ENCODE data around the gene ADCY10. TPM values are rescaled to one million over a fixed set of nuclear protein-coding genes. Genes with fewer than 3 reads are reported as not detected.

ADCY10 gene
- total RNA-seq, 1 donor from 2014 or later = not detected

DNA sequence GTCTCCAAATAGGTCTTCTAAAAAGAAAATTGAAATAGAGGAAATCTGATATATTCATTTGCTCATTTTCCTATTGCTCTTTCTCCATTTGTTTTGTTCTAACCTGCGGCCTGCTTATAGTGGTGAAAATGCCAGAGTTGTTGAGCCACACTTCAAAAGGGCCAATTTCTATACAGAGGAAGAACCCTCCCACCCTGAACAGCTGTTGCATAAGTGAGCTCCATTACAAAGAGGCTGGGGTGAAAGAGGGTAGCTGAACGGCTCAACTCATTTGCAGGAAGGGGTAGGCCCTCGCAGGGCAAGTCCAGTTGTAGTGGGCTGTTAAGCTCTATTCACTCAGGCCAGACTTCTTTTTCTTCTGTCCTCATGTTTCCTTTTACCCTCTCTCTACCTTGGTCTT, 8.8 kb downstream of the ADCY10 start:
- peaks cover 16% of the 10 kb centered on the region for H3K4me1 ChIP-seq
- H3K36me3 ChIP-seq = no peaks in the 10 kb centered on the region
- peaks cover 18% of the 10 kb centered on the region for H3K4me1 Mint-ChIP-seq
- peak; percentile 71 for DNase-seq (ENCODE audit: low spot score)
- no peaks in the 10 kb centered on the region for H3K27me3 ChIP-seq
- no peak overlapping the region for H2AFZ ChIP-seq (replicated peaks)
- H3K4me2 ChIP-seq = peak overlapping the region; percentile 43
- H3K79me2 ChIP-seq (ENCODE audit: low read depth) = no peaks in the 10 kb centered on the region
- peaks cover 10% of the 10 kb centered on the region for H3K9me3 ChIP-seq (ENCODE audit: low read depth)
- H3K27ac Mint-ChIP-seq = peak overlapping the region; percentile 71
- peaks cover 7% of the 10 kb centered on the region for H3K9me3 Mint-ChIP-seq
- no peaks in the 10 kb centered on the region for H4K20me1 ChIP-seq (ENCODE audit: low read depth)
- no peak for TF ChIP-seq EZH2 (IDR thresholded peaks at IDR 0.05)
- no peak overlapping the region for H3K4me3 ChIP-seq
- peaks cover 2% of the 10 kb centered on the region for H3K36me3 Mint-ChIP-seq
- no peak overlapping the region for H3K4me3 Mint-ChIP-seq
- H3K27ac ChIP-seq = peak overlapping the region; percentile 36
- H3K27me3 Mint-ChIP-seq (ENCODE audit: insufficient read depth, low read depth) = no peaks in the 10 kb centered on the region
- peaks cover 17% of the 10 kb centered on the region for H3F3A ChIP-seq (ENCODE audit: low read depth)
- no peak overlapping the region for H3K9ac ChIP-seq

DNA sequence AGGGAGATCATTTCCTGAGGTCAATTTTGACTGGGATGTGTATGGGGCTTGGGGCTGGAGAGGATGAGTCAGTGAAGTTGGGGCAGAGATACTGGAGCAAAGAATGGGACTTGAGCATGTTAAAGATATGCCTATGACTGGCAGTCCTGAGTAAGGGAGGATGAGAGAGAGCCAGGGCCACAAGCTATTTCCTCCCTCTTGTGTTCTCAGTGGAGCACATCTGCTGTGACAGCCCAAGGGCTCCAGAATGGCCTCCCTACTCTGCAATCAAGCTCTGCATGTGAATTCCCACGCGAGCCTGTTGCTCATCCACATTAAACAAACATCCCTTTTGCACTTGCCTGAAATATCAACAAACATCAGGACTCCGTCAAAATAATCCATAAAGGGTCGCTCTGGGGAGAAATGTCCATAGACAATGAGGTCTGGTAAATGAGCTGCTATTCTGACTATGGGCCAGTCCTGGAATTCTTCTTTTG, 9.2 kb downstream of the ADCY10 start:
- Histone ChIP-seq H3K27ac (no peak overlapping the region), H3K4me2 (peak overlapping the region; percentile 43), H3K9me3 (ENCODE audit: low read depth) (peaks cover 7% of the 10 kb centered on the region), H3K4me1 (peaks cover 16% of the 10 kb centered on the region), H3K9ac (no peak overlapping the region), H3K36me3 (no peaks in the 10 kb centered on the region), H4K20me1 (ENCODE audit: low read depth) (no peaks in the 10 kb centered on the region), H3K27me3 (no peaks in the 10 kb centered on the region), H3K4me3 (no peak overlapping the region), H3K79me2 (ENCODE audit: low read depth) (no peaks in the 10 kb centered on the region), H2AFZ (replicated peaks) (peak overlapping the region; percentile 26), H3F3A (ENCODE audit: low read depth) (peaks cover 17% of the 10 kb centered on the region)
- Mint-ChIP-seq H3K27ac (no peak overlapping the region), H3K36me3 (no peaks in the 10 kb centered on the region), H3K4me3 (no peak overlapping the region), H3K27me3 (ENCODE audit: insufficient read depth, low read depth) (no peaks in the 10 kb centered on the region), H3K4me1 (peaks cover 18% of the 10 kb centered on the region), H3K9me3 (peaks cover 4% of the 10 kb centered on the region)
- TF ChIP-seq, protein P1, sequence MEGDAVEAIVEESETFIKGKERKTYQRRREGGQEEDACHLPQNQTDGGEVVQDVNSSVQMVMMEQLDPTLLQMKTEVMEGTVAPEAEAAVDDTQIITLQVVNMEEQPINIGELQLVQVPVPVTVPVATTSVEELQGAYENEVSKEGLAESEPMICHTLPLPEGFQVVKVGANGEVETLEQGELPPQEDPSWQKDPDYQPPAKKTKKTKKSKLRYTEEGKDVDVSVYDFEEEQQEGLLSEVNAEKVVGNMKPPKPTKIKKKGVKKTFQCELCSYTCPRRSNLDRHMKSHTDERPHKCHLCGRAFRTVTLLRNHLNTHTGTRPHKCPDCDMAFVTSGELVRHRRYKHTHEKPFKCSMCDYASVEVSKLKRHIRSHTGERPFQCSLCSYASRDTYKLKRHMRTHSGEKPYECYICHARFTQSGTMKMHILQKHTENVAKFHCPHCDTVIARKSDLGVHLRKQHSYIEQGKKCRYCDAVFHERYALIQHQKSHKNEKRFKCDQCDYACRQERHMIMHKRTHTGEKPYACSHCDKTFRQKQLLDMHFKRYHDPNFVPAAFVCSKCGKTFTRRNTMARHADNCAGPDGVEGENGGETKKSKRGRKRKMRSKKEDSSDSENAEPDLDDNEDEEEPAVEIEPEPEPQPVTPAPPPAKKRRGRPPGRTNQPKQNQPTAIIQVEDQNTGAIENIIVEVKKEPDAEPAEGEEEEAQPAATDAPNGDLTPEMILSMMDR (IDR thresholded peaks at IDR 0.05) = no peak
- TF ChIP-seq EZH2phosphoT487 (IDR thresholded peaks at IDR 0.05) (no peak), EZH2 (IDR thresholded peaks at IDR 0.05) (no peak)
- no peak for DNase-seq (ENCODE audit: low spot score)

DNA sequence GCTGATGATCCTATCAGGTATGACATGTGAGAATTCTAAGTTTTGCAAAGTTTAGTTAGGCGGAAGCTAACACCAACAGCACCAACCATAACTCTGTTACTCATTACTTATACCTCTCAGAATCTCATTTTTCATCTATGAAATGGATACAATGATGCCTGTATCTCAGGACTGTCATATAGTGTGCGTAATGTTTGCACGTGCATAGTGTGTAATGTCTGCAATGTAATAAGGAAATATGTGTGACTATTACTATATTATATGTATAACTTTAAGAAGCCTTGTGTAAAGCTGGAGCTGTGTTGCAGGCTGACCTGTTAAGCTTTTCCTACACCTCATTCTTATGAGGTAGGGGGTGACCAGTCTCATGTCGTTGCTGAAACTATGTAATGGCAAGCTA, 13.0 kb downstream of the ADCY10 start:
- Histone ChIP-seq H3K27me3 (no peaks in the 10 kb centered on the region), H3K9ac (no peak overlapping the region), H3K4me1 (peaks cover 15% of the 10 kb centered on the region), H3K4me2 (no peak overlapping the region), H3K36me3 (no peaks in the 10 kb centered on the region), H2AFZ (replicated peaks) (no peak overlapping the region), H3K79me2 (ENCODE audit: low read depth) (no peaks in the 10 kb centered on the region), H3F3A (ENCODE audit: low read depth) (peaks cover 15% of the 10 kb centered on the region), H4K20me1 (ENCODE audit: low read depth) (no peaks in the 10 kb centered on the region), H3K9me3 (ENCODE audit: low read depth) (no peaks in the 10 kb centered on the region), H3K27ac (no peak overlapping the region), H3K4me3 (no peak overlapping the region)
- H3K9me3 Mint-ChIP-seq = no peaks in the 10 kb centered on the region
- peaks cover 18% of the 10 kb centered on the region for H3K4me1 Mint-ChIP-seq
- no peak overlapping the region for H3K4me3 Mint-ChIP-seq
- no peaks in the 10 kb centered on the region for H3K27me3 Mint-ChIP-seq (ENCODE audit: insufficient read depth, low read depth)
- TF ChIP-seq, protein P1 (IDR thresholded peaks at IDR 0.05) = no peak
- no peak for TF ChIP-seq EZH2 (IDR thresholded peaks at IDR 0.05)
- TF ChIP-seq EZH2phosphoT487 (IDR thresholded peaks at IDR 0.05) = no peak
- H3K27ac Mint-ChIP-seq = no peak overlapping the region
- no peak for DNase-seq (ENCODE audit: low spot score)
- no peaks in the 10 kb centered on the region for H3K36me3 Mint-ChIP-seq

DNA sequence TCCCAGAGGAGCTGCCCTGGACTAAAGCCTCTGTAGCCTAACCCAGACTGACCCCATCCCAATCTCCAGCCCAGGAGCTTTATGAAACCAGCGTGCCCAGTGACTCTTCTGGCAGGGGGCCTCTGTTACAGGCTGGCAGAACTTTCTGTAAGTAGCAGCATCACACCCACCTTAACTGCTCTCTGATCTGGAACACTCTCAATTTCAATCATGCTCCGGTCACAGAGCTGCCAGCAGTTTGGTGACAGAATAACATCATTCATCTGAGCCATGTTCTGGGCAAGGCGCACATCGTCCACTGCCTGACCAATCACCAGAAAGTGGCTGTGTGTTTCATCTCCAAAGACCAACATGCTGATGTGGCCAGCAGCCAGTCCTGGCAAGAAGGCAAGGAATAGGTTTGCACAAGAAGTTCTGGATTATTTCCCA, 14.7 kb downstream of the ADCY10 start:
- H3K27ac ChIP-seq = no peak overlapping the region
- H3K27ac Mint-ChIP-seq = no peak overlapping the region
- no peak for DNase-seq (ENCODE audit: low spot score)
- no peak overlapping the region for H3K4me3 Mint-ChIP-seq
- no peaks in the 10 kb centered on the region for H3K79me2 ChIP-seq (ENCODE audit: low read depth)
- H3K36me3 ChIP-seq = no peaks in the 10 kb centered on the region
- H3K4me2 ChIP-seq = no peak overlapping the region
- H3K27me3 Mint-ChIP-seq (ENCODE audit: insufficient read depth, low read depth) = no peaks in the 10 kb centered on the region
- no peaks in the 10 kb centered on the region for H3K36me3 Mint-ChIP-seq
- H4K20me1 ChIP-seq (ENCODE audit: low read depth) = no peaks in the 10 kb centered on the region
- H3K9ac ChIP-seq = no peak overlapping the region
- H3K9me3 Mint-ChIP-seq = no peaks in the 10 kb centered on the region
- H3K4me1 Mint-ChIP-seq = peaks cover 5% of the 10 kb centered on the region
- no peak overlapping the region for H3K4me3 ChIP-seq
- H3F3A ChIP-seq (ENCODE audit: low read depth) = no peaks in the 10 kb centered on the region
- no peaks in the 10 kb centered on the region for H3K27me3 ChIP-seq
- TF ChIP-seq EZH2 (IDR thresholded peaks at IDR 0.05) (no peak), EZH2phosphoT487 (IDR thresholded peaks at IDR 0.05) (no peak)
- TF ChIP-seq, protein P1 (IDR thresholded peaks at IDR 0.05) = no peak
- no peaks in the 10 kb centered on the region for H3K4me1 ChIP-seq
- H3K9me3 ChIP-seq (ENCODE audit: low read depth) = no peaks in the 10 kb centered on the region
- H2AFZ ChIP-seq (replicated peaks) = no peak overlapping the region
